Subcutaneous adipose tissue (tissue), 4 donors: ENCODE data around the gene MGAT1. TPM values are rescaled to one million over a fixed set of nuclear protein-coding genes. Genes with fewer than 3 reads are reported as not detected.

Experiments
- CTCF ChIP-seq: fragments of 450-650 bp; IDR thresholded peaks from one replicate; pipeline ENCODE4 v1.5.1; 2016; ENCODE audit warnings: low read depth, mild to moderate bottlenecking, control low read depth, antibody characterized with exemption, moderate library complexity
- total RNA-seq, 4 donors: library from RNA; depleted of rRNA; stranded (reverse); fragments of >200 nt; gene quantifications; one replicate each; pipeline ENCODE4 v1.1.0, GENCODE V29; 2016

Gene MGAT1
- total RNA-seq, 4 donors from 2014 or later: 165 to 345 (median 230) TPM

GRCh38 chr5:180799194-180799593, 3.4 kb downstream of the MGAT1 start:
- TF ChIP-seq CTCF: no peak

- no peak for TF ChIP-seq CTCF
These were observed 4.4 kb downstream of the MGAT1 start for GRCh38 chr5:180798193-180798592.

GRCh38 chr5:180797256-180798192, 5.1 kb downstream of the MGAT1 start:
- TF ChIP-seq CTCF: no peak

- TF ChIP-seq CTCF: no peak
These were observed 6.8 kb downstream of the MGAT1 start for GRCh38 chr5:180795771-180796313.

GRCh38 chr5:180792965-180793287, 9.7 kb downstream of the MGAT1 start:
- no peak for TF ChIP-seq CTCF

- TF ChIP-seq CTCF: no peak
These were observed 10.2 kb downstream of the MGAT1 start for GRCh38 chr5:180792287-180792964.

- no peak for TF ChIP-seq CTCF
These were observed 10.9 kb downstream of the MGAT1 start for GRCh38 chr5:180791611-180792213.
